SK-N-SH (cell line): Measurements from ENCODE around the gene SOX8. TPM values are rescaled to one million over a fixed set of nuclear protein-coding genes. Genes with fewer than 3 reads are reported as not detected.

ENCODE experiments used
- CTCF ChIA-PET: fragments of 300-600, 350-600 bp; formaldehyde crosslinking; extraction: SDS; loops from one replicate; lab custom pipeline; 2021; lab: Yijun Ruan, JAX
- POLR2A ChIA-PET: fragments of 350-600 bp; sonication (Branson Sonifier 250); formaldehyde crosslinking; extraction: SDS; loops from one replicate; lab custom pipeline; 2020; ENCODE audit warnings: antibody characterized with exemption, inconsistent platforms; lab: Yijun Ruan, JAX
- DNase-seq: peaks from one replicate; pipeline ENCODE4 v3.0.0; 2012
- H2AFZ ChIP-seq: fragments of 200-600 bp; sonication (generic); 2 replicates; pipeline ENCODE4 v1.8.1; 2016; ENCODE audit warnings: antibody characterized with exemption, mild to moderate bottlenecking, low read depth
- H3F3A ChIP-seq: fragments of 200-600 bp; sonication (generic); replicated peaks from 2 replicates; pipeline ENCODE3; 2016; ENCODE audit warnings: antibody characterized with exemption, mild to moderate bottlenecking; ENCODE audit not compliant: insufficient read depth
- H3K27ac ChIP-seq, 2 experiments: fragments of 200-500 bp in 1 of 2; fragments of 200-600 bp in 1 of 2; sonication (Bioruptor generic) in 1 of 2; sonication (generic), shearing (Covaris generic) in 1 of 2; 2 replicates each; pipeline versions ENCODE4 v1.5.1 to v1.6.1; 2014 to 2016; ENCODE audit warnings: low read depth in 2 of 2, inconsistent platforms in 1 of 2, low read length in 1 of 2, mild to moderate bottlenecking in 1 of 2, mixed read lengths in 1 of 2
- H3K27me3 ChIP-seq: fragments of 200-600 bp; sonication (generic), shearing (Covaris generic); 2 replicates; pipeline ENCODE4 v1.6.1; 2016; ENCODE audit warnings: mixed run types; ENCODE audit not compliant: insufficient read depth
- H3K36me3 ChIP-seq, 2 experiments: fragments of 200-500 bp in 1 of 2; fragments of 200-600 bp in 1 of 2; sonication (Bioruptor generic) in 1 of 2; sonication (generic) in 1 of 2; replicated peaks in 1 of 2; 2 replicates each; pipeline versions ENCODE3 to v1.5.1; 2014 to 2016; ENCODE audit warnings: low read length in 1 of 2, mild to moderate bottlenecking in 1 of 2; ENCODE audit not compliant: insufficient read depth in 2 of 2, control insufficient read depth in 1 of 2
- H3K4me1 ChIP-seq, 2 experiments: fragments of 200-500 bp in 1 of 2; fragments of 200-600 bp in 1 of 2; sonication (Bioruptor generic) in 1 of 2; sonication (generic), shearing (Covaris generic) in 1 of 2; 2 replicates each; pipeline versions ENCODE4 v1.5.1 to v1.6.1; 2014 to 2016; ENCODE audit warnings: low read depth in 1 of 2, low read length in 1 of 2, mixed run types in 1 of 2; ENCODE audit not compliant: insufficient read depth in 2 of 2, control insufficient read depth in 1 of 2
- H3K4me2 ChIP-seq: fragments of 200-600 bp; sonication (generic), shearing (Covaris generic); 2 replicates; pipeline ENCODE4 v1.6.1; 2017; ENCODE audit warnings: mixed run types
- H3K4me3 ChIP-seq, 2 experiments: fragments of 200-500 bp in 1 of 2; fragments of 200-600 bp in 1 of 2; sonication (Bioruptor generic) in 1 of 2; sonication (generic), shearing (Covaris generic) in 1 of 2; 2 replicates each; pipeline versions ENCODE4 v1.5.1 to v1.8.1; 2014 to 2016; ENCODE audit warnings: low read depth in 2 of 2, inconsistent platforms in 1 of 2, low read length in 1 of 2, mild to moderate bottlenecking in 1 of 2, mixed read lengths in 1 of 2, moderate library complexity in 1 of 2
- H3K79me2 ChIP-seq: fragments of 200-600 bp; sonication (generic); 2 replicates; pipeline ENCODE4 v1.8.1; 2017; ENCODE audit warnings: mild to moderate bottlenecking; ENCODE audit not compliant: insufficient read depth
- H3K9ac ChIP-seq: fragments of 200-600 bp; sonication (generic); 2 replicates; pipeline ENCODE4 v1.6.1; 2017; ENCODE audit warnings: mixed run types
- H3K9me2 ChIP-seq: fragments of 200-600 bp; sonication (generic); 2 replicates; pipeline ENCODE4 v1.6.1; 2017; ENCODE audit warnings: mixed run types
- H3K9me3 ChIP-seq: fragments of 200-600 bp; sonication (generic); 2 replicates; pipeline ENCODE4 v1.6.1; 2017; ENCODE audit warnings: mixed run types, mild to moderate bottlenecking, moderate library complexity
- H4K20me1 ChIP-seq: fragments of 200-600 bp; sonication (generic); 2 replicates; pipeline ENCODE4 v1.6.1; 2017; ENCODE audit warnings: mild to moderate bottlenecking, mixed run types; ENCODE audit not compliant: insufficient read depth
- CHD2 ChIP-seq: fragments of 150-350 bp; IDR thresholded peaks from 2 replicates; pipeline ENCODE4 v1.6.1; 2018; ENCODE audit warnings: low read length; ENCODE audit not compliant: partially characterized antibody
- CTCF ChIP-seq: fragments of 200-600 bp; sonication (generic); IDR thresholded peaks from 2 replicates; pipeline ENCODE4 v1.6.1; 2017; ENCODE audit warnings: antibody characterized with exemption, mild to moderate bottlenecking, moderate library complexity
- EZH2phosphoT487 ChIP-seq: fragments of 200-600 bp; sonication (generic); IDR thresholded peaks from 2 replicates; pipeline ENCODE4 v1.6.1; 2017; ENCODE audit warnings: low read depth, mixed run types, mild to moderate bottlenecking, antibody characterized with exemption, moderate library complexity, borderline replicate concordance
- FOXJ3 ChIP-seq: sonication (generic); formaldehyde crosslinking; IDR thresholded peaks from 2 replicates; pipeline ENCODE4 v1.5.1; 2020; ENCODE audit warnings: mild to moderate bottlenecking, missing genetic modification reagents
- GATA2 ChIP-seq: sonication (generic); formaldehyde crosslinking; IDR thresholded peaks from 2 replicates; pipeline ENCODE4 v1.5.0; 2020; ENCODE audit warnings: mild to moderate bottlenecking, missing genetic modification reagents
- MAX ChIP-seq: IDR thresholded peaks from 2 replicates; pipeline ENCODE4 v1.4.0; 2012; ENCODE audit warnings: low read depth
- MEF2A ChIP-seq: IDR thresholded peaks from 2 replicates; pipeline ENCODE4 v1.4.0; 2012; ENCODE audit warnings: low read depth, borderline replicate concordance
- MXI1 ChIP-seq: IDR thresholded peaks from 2 replicates; pipeline ENCODE4 v1.6.1; 2012; ENCODE audit warnings: mild to moderate bottlenecking, low read depth, low read length, improper control_type of control experiment
- NFIC ChIP-seq: IDR thresholded peaks from 2 replicates; pipeline ENCODE4 v1.4.0; 2012; ENCODE audit warnings: borderline replicate concordance
- NRF1 ChIP-seq: IDR thresholded peaks from 2 replicates; pipeline ENCODE4 v1.6.1; 2012; ENCODE audit warnings: low read depth, mild to moderate bottlenecking, low read length
- RXRA ChIP-seq: IDR thresholded peaks from 2 replicates; pipeline ENCODE4 v1.4.0; 2012; ENCODE audit warnings: low read depth, mild to moderate bottlenecking, borderline replicate concordance
- SIN3A ChIP-seq: IDR thresholded peaks from 2 replicates; pipeline ENCODE4 v1.6.1; 2012; ENCODE audit warnings: low read depth, mild to moderate bottlenecking, low read length, moderate library complexity, borderline replicate concordance
- USF1 ChIP-seq: IDR thresholded peaks from 2 replicates; pipeline ENCODE4 v1.4.0; 2012; ENCODE audit warnings: low read depth, borderline replicate concordance
- YY1 ChIP-seq: IDR thresholded peaks from 2 replicates; pipeline ENCODE4 v1.4.0; 2012; ENCODE audit warnings: low read depth, mild to moderate bottlenecking
- WGBS: methylation state at CpG from one replicate; pipeline ENCODE4 v1.1.6; 2017; ENCODE audit warnings: low lambda C conversion rate; 5-methylcytosine and 5-hydroxymethylcytosine counted together
- polyA plus RNA-seq, 3 experiments: library from polyadenylated mRNA; depleted of rRNA; stranded (reverse); fragments of >200 nt; gene quantifications; 2 replicates each; pipeline ENCODE4 v1.2.3, GENCODE V29; 2012
- TF ChIP-seq, protein P1 (sequence below): IDR thresholded peaks from 2 replicates; pipeline ENCODE4 v1.6.1; 2012; ENCODE audit warnings: mild to moderate bottlenecking, low read depth, low read length, moderate library complexity

Gene SOX8
- polyA plus RNA-seq, 1 of the 3 experiments (the other 2 are of a cell fraction), result not detected

- no peak for TF ChIP-seq USF1
- TF ChIP-seq FOXJ3 (CRISPR knock-in tag), result no peak
- no peak for TF ChIP-seq GATA2 (CRISPR knock-in tag)
- no peak for TF ChIP-seq SIN3A
- no peak for TF ChIP-seq EZH2phosphoT487
- no peak for TF ChIP-seq MAX
- TF ChIP-seq MEF2A, result no peak
Measured at GRCh38 chr16:1020091-1020399, 38.5 kb downstream of the SOX8 start (continued).

DNA sequence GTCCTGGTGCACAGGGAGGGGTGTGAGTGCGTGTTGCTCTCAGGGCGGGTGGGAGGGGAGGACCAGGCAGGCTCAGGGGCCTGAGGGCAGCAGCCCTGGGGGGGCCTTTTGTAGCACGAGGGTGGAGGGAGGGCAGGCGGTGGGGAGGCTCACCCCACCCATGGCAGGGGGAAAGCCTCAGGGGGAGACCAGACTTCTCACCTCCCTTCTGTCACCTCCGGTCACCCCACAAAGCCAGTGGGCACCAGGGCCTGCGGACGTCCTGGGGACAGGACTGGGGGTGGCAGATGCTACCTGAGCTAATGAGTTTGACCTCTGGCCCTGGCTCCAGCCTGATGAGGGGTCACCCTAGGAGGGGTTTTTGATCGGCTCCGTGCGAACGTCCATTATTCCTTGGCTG, 39.0 kb downstream of the SOX8 start:
- H3K27me3 ChIP-seq, result peaks cover 74% of the 10 kb centered on the region
- no peak overlapping the region for H2AFZ ChIP-seq
- no peak overlapping the region for H3K9ac ChIP-seq
- H4K20me1 ChIP-seq, result 0 out of 2 replicates have a peak, but pooled peaks cover 5% of the 10 kb centered on the region
- 22% methylated on average over 10 of the region's 11 CpGs for WGBS
- TF ChIP-seq NFIC (no peak), CHD2 (no peak), CTCF (no peak), FOXJ3 (CRISPR knock-in tag) (no peak), MXI1 (no peak), RXRA (no peak), YY1 (no peak), NRF1 (no peak)
- TF ChIP-seq, protein P1, sequence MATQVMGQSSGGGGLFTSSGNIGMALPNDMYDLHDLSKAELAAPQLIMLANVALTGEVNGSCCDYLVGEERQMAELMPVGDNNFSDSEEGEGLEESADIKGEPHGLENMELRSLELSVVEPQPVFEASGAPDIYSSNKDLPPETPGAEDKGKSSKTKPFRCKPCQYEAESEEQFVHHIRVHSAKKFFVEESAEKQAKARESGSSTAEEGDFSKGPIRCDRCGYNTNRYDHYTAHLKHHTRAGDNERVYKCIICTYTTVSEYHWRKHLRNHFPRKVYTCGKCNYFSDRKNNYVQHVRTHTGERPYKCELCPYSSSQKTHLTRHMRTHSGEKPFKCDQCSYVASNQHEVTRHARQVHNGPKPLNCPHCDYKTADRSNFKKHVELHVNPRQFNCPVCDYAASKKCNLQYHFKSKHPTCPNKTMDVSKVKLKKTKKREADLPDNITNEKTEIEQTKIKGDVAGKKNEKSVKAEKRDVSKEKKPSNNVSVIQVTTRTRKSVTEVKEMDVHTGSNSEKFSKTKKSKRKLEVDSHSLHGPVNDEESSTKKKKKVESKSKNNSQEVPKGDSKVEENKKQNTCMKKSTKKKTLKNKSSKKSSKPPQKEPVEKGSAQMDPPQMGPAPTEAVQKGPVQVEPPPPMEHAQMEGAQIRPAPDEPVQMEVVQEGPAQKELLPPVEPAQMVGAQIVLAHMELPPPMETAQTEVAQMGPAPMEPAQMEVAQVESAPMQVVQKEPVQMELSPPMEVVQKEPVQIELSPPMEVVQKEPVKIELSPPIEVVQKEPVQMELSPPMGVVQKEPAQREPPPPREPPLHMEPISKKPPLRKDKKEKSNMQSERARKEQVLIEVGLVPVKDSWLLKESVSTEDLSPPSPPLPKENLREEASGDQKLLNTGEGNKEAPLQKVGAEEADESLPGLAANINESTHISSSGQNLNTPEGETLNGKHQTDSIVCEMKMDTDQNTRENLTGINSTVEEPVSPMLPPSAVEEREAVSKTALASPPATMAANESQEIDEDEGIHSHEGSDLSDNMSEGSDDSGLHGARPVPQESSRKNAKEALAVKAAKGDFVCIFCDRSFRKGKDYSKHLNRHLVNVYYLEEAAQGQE, result no peak
- H3K4me1 ChIP-seq, result peaks cover 9 to 13% of the 10 kb centered on the region in 2 experiments; a peak in 3 of 4 replicates
- H3K27ac ChIP-seq, result no peak overlapping the region
- no peaks in the 10 kb centered on the region for H3K9me2 ChIP-seq
- no peaks in the 10 kb centered on the region for H3F3A ChIP-seq
- H3K9me3 ChIP-seq, result no peaks in the 10 kb centered on the region
- no peaks in the 10 kb centered on the region for H3K36me3 ChIP-seq
- H3K79me2 ChIP-seq, result no peaks in the 10 kb centered on the region
- CTCF ChIA-PET, result interaction anchor here (1.0 to 2.4 kb wide), 2 partner anchors 82 to 253 kb away, joined by 3 to 6 read pairs; no protein-coding TSS in a partner anchor
- H3K4me2 ChIP-seq, result no peak overlapping the region
- no peak for DNase-seq
- POLR2A ChIA-PET, result no interaction called here
- no peak overlapping the region for H3K4me3 ChIP-seq
